Heart right ventricle (tissue), 16 donors: ENCODE measurements around the gene VSNL1. TPM values are rescaled to one million over a fixed set of nuclear protein-coding genes. Genes with fewer than 3 reads are reported as not detected.

ENCODE experiments used
- ATAC-seq, 8 donors: fragments of 200-7000 bp; cut with Tn5 transposase; one replicate each; pipeline ENCODE4 v1.9.1; 2020; ENCODE audit warnings: mild to moderate bottlenecking in 8 of 8, moderate library complexity in 8 of 8, moderate number of reproducible peaks in 1 of 8
- DNase-seq, 2 donors: peaks; one replicate each; pipeline ENCODE4 v3.0.0-alpha.2; 2020
- H3K27ac ChIP-seq, 10 donors: fragments of 200-600 bp; sonication (generic) in 2 of 10; one replicate each; pipeline versions ENCODE4 v1.5.0 to v1.8.0; 2020 to 2022; ENCODE audit warnings: mild to moderate bottlenecking in 3 of 10
- H3K27me3 ChIP-seq, 7 donors: fragments of 200-600 bp; one replicate each; pipeline ENCODE4 v1.8.0; 2021 to 2022; ENCODE audit warnings: mild to moderate bottlenecking in 2 of 7
- H3K36me3 ChIP-seq, 9 donors: fragments of 200-600 bp; sonication (generic) in 1 of 9; one replicate each; pipeline versions ENCODE4 v1.5.0 to v1.8.0; 2020 to 2022; ENCODE audit warnings: mild to moderate bottlenecking in 2 of 9
- H3K4me1 ChIP-seq, 9 donors: fragments of 200-600 bp; sonication (generic) in 1 of 9; one replicate each; pipeline versions ENCODE4 v1.5.0 to v1.8.0; 2020 to 2022; ENCODE audit warnings: mild to moderate bottlenecking in 4 of 9
- H3K4me3 ChIP-seq, 10 donors: fragments of 200-600 bp; sonication (generic) in 2 of 10; one replicate each; pipeline versions ENCODE4 v1.5.0 to v1.8.0; 2020 to 2022; ENCODE audit warnings: mild to moderate bottlenecking in 7 of 10, moderate library complexity in 2 of 10
- H3K9me3 ChIP-seq, 11 donors: fragments of 200-600 bp in 10 of 11; sonication (generic) in 2 of 11; one replicate each; pipeline versions ENCODE4 v1.5.0 to v1.8.0; 2013 to 2022; ENCODE audit warnings: mild to moderate bottlenecking in 2 of 11, control low read depth in 1 of 11, moderate library complexity in 1 of 11
- CTCF ChIP-seq, 9 donors: fragments of 200-600 bp; sonication (generic) in 2 of 9; IDR thresholded peaks; one replicate each; pipeline versions ENCODE4 v1.5.0 to v1.8.0; 2021 to 2022; ENCODE audit warnings: antibody characterized with exemption in 9 of 9, mild to moderate bottlenecking in 5 of 9, moderate library complexity in 1 of 9
- WGBS, 2 donors: extraction: QIAGEN DNeasy Blood & Tissue Kit; methylation state at CpG; one replicate each; pipeline ENCODE4 v1.1.7; 2013; ENCODE audit warnings: inconsistent platforms in 1 of 2; 5-methylcytosine and 5-hydroxymethylcytosine counted together
- intact Hi-C, 10 donors: fragments of 100-400 bp; cut with DNase I; formaldehyde crosslinking; loops; one replicate each; pipeline versions ENCODE4 v1.11.1 to v1.14.2; 2022
- polyA plus RNA-seq, 2 donors: library from polyadenylated mRNA; stranded (reverse); fragments of 200-250 nt; gene quantifications; one replicate each; pipeline ENCODE4 v1.2.3, GENCODE V29; 2013
- total RNA-seq, 10 donors: library from RNA; stranded (reverse); fragmentation: NEBNext Ultra II Directional in 3 of 10; extraction: Animal tissue kit (Norgen Biotek cat#: 25700) in 3 of 10; gene quantifications; one replicate each; pipeline versions ENCODE4 v1.2.1 to v1.2.4, GENCODE V29; 2021 to 2023
- donor health status: Arrhythmogenic right ventricular cardiomyopathy.
- donor health status: ischemic (EF 13 %, LVEDD 7.1; RV severe dilation, severe dysfunction).
- donor health status: healthy with polysubstance abuse.
- donor health status: DM: no; HTN: yes; CAD: no.
- donor health status: DM: no; HTN: no; CAD: no.
- donor health status: ischemic (EF 25% LVEDD 6.9; RV normal size, moderate dysfunction).
- donor health status: ischemic (EF 25% LVEDD 5.7; RV mildly dilated, moderate dysfunction).
- donor health status: healthy.
- donor health status: DM: yes; HTN: yes; CAD: no.
- donor health status: Ischemic cardiomyopathy.
- donor health status: ischemic (EF 35%, LVEDD 5.7; RV mildly dilated, moderate dysfunction).
- donor health status: nonischemic (EF 11% LVEDD 7.7; RV severe dilation, severe dysfunction).
- donor health status: DM: yes; HTN: yes; CAD: no.
- donor health status: PGD.
- donor health status: ischemic (EF 29% LVEDD 5.4; RV normal size, mild dysfunction).
- donor health status: nonischemic (EF 23%, LVEDD 6.1; RV moderate dilation, normal function).

Gene VSNL1
- total and polyA plus RNA-seq, 12 donors, result 5.9 to 24.3 (median 17.3) TPM

- Histone ChIP-seq H3K27me3 (no peaks in the 10 kb centered on the region), H3K36me3 (no peaks in the 10 kb centered on the region), H3K4me1 (peaks cover 0 to 7% (median 0%) of the 10 kb centered on the region in 9 donors), H3K27ac (no peak overlapping the region), H3K4me3 (no peak overlapping the region), H3K9me3 (no peaks in the 10 kb centered on the region)
- DNase-seq, result no peak
- no peak for ATAC-seq
- no peak for TF ChIP-seq CTCF (IDR thresholded peaks at IDR 0.05)
- intact Hi-C loops, result no loop called here
- WGBS, 2 donors, result 70 to 75% methylated on average over 3 of the region's 3 CpGs
These were observed 33.3 kb downstream of the VSNL1 start for GRCh38 chr2:17573804-17574175.

GRCh38 chr2:17574406-17575073 lies 34.0 kb downstream of the VSNL1 start:
- no peak for DNase-seq
- Histone ChIP-seq H3K27ac (no peak overlapping the region), H3K9me3 (no peaks in the 10 kb centered on the region), H3K36me3 (no peaks in the 10 kb centered on the region), H3K4me1 (peaks cover 0 to 7% (median 0%) of the 10 kb centered on the region in 9 donors), H3K27me3 (no peaks in the 10 kb centered on the region), H3K4me3 (no peak overlapping the region)
- no peak for TF ChIP-seq CTCF (IDR thresholded peaks at IDR 0.05)
- no peak for ATAC-seq
- intact Hi-C loops, result no loop called here
- 78 to 88% methylated on average over 3 of the region's 3 CpGs for WGBS, 2 donors

- no peaks in the 10 kb centered on the region for H3K9me3 ChIP-seq
- no peaks in the 10 kb centered on the region for H3K27me3 ChIP-seq
- intact Hi-C loops, result no loop called here
- WGBS, 2 donors, result 92 to 97% methylated on average over 1 of the region's 1 CpG
- no peak overlapping the region for H3K4me3 ChIP-seq
- no peak for TF ChIP-seq CTCF (IDR thresholded peaks at IDR 0.05)
- no peaks in the 10 kb centered on the region for H3K36me3 ChIP-seq
- H3K27ac ChIP-seq, result no peak overlapping the region
- ATAC-seq (no peak), DNase-seq (no peak)
- H3K4me1 ChIP-seq, result peaks cover 0 to 7% (median 0%) of the 10 kb centered on the region in 9 donors
These were observed 36.3 kb downstream of the VSNL1 start for GRCh38 chr2:17576802-17577201.

GRCh38 chr2:17578466-17578928 lies 38.0 kb downstream of the VSNL1 start:
- Histone ChIP-seq H3K4me1 (peaks cover 0 to 6% (median 0%) of the 10 kb centered on the region in 9 donors), H3K27me3 (no peaks in the 10 kb centered on the region), H3K27ac (peak overlapping the region in 2 of 10 donors; percentile 17 to 51), H3K4me3 (no peak overlapping the region), H3K36me3 (no peaks in the 10 kb centered on the region), H3K9me3 (no peaks in the 10 kb centered on the region)
- no peak for DNase-seq
- 38 to 42% methylated on average over 5 of the region's 5 CpGs for WGBS, 2 donors
- intact Hi-C loops, result no loop called here
- no peak for TF ChIP-seq CTCF (IDR thresholded peaks at IDR 0.05)
- peak in 5 of 8 donors; percentile 33 to 60 (median 56) for ATAC-seq
